Endothelial cell of hepatic sinusoid (primary cell): ENCODE measurements around the gene SLC25A1.

Source experiments
- in situ Hi-C: cut with HindIII; loops from 2 replicates; pipeline ENCODE4 v1.10.0; 2017; ENCODE audit warnings: low sequenced_read_pairs

SLC25A1 gene

DNA sequence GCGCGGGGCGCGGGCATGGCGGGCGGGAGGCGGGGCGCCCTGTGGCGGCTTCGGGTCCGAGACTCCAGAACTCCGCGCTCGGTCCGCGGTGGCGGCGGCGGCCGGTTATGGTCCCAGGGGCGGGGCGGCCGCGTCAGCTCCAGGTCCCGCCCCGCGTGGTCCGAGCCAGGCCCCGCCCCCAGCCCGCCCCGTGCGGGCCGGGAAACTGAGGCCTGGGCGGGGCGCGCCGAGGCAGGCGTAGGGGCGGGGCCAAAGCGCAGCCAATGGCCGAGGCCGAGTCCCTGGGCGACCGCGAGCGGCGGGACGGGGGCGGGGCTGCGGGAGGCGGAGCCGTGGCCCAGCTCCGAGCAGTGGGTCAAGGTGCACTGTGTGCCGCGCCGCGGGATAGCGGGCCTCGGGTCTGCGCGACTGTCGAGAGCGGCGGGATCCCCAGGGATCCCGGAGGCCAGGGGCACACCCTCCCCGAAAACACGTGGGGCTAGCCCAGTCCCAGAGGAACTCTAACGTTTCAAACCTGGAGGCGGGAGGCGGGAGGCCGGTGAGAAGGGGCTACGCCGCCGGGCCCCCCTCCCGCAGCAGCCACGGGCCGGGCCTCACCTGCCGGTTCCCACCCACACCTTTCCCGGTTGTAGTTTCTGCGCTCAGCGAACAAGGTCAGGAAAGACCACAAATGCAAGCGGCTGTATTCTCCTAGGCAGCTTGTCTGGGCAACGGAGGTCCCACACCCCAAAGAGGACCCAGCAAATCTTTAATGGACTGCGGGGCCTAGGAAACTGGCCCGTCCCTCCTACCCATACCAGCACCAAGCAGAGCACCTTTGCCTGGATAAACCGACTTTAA is at the start of gene SLC25A1:
SLC25A1 (minus strand) TSS at position 80 of the 840 bp plus-strand sequence; CDS start at position 17, 63 bp downstream.
- in situ Hi-C loops, result no loop called here

DNA sequence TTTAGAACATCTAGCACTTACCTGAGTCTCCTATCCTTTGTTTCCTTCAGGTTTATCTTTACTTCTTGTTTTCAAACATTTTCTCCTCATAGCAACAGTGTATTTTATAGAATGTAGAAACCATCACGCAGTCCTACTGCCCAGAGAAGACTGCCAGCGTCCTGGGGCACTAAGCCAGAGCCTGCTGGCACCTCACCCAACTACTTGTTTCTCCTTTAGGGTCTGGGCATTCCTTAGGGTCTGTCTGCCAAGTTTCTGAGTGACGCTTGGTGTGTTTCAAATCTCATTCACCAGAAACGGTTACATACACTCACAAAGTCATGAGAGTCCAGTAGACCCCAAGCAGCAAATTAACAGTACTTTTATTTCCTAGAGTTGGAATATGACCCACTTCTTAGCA is 49.6 kb upstream of the SLC25A1 start:
- in situ Hi-C loops, result no loop called here

DNA sequence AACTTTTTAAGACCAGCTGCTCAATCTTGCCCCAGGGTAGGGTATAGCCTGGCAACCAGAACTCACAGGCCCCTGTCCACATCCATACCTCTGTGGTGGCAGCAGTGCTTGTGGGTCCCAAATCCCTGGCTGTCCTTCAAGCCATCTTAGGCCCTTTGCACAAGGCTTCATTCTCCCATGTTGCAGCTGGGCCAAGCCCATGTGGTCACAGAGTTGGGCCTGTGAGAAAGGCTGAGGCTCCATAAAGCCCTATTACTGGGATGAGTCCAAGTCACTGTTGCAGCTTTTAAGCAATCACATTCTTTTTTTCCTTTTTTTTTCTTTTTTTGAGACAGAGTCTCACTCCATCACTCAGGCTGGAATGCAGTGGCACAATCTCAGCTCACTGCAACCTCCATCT is 47.9 kb upstream of the SLC25A1 start:
- in situ Hi-C loops, result no loop called here

DNA sequence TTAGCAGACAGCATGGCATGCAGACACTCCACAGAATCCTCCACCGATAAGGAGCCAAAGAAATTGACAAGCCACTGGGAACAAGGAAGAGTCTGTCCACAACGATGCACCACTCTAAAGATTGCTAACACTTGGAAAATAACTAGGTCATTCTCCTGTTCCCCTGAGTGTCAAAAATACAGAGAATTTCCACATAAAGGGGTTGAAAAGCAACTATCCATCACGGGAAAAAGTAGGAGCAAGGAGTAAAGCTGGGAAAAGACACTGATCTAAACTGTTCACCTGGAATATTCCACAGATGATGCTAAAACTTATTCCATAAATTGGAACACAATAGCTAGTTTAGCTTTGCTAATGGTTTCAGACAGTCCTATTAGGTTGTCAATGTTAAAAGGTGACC is 47.0 kb upstream of the SLC25A1 start:
- in situ Hi-C loops, result no loop called here

DNA sequence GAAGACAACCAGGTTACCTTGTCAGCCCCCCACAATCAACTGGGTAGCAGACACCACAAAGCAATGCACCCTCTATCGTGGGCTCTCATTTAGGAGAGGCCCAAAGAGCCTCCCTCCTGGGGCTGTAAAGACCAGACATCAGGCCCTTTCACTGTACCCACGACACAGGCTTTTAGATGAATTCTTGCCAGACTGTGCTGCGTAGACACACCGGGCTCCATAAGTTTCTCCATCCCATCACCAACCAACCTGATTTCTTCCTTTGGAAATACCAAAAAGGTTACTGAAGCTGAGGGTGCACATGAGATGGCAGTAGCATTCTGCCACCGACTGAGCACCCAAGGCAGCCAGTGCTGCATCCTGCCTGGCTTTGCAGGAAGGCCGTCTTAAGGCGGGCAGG is 46.4 kb upstream of the SLC25A1 start:
- in situ Hi-C loops, result no loop called here

DNA sequence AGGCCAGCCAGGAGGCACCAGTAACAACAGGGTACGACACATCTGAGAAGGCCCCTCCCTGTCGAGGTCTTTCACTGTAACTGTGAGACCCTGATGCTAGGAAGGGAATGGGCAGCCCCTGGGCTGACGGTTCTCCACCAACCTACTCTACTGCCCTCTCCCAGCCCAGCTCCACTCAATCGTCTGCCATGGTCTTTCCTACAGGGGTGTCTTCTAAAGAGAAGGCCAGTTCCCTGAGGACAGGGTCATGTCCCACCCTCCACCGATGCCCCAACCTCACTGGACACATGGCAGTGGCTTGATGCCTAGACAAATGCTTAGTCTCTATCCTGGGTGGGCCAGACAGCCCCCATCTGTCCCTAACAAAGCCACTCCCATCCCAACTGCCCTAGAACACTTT is 46.0 kb upstream of the SLC25A1 start:
- in situ Hi-C loops, result no loop called here

DNA sequence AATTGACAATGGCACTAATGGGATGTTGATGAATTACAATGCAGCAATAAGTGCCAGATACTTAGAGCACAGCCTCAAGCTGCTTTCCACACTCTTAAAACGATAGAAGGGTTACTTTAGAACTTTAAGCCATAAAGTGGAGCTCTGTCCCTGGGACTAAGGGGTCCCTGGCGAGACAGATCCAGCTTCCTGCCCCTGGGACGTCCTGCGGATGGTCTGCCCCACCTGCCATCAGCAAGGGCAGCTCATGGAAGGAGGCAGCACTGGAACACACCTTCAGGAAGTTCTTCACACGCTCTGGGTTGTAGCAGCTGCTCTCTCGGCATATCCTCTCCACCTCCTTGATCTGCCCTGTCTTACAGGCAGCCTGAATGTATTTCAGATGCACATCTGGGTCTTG is 45.1 kb upstream of the SLC25A1 start:
- in situ Hi-C loops, result no loop called here

DNA sequence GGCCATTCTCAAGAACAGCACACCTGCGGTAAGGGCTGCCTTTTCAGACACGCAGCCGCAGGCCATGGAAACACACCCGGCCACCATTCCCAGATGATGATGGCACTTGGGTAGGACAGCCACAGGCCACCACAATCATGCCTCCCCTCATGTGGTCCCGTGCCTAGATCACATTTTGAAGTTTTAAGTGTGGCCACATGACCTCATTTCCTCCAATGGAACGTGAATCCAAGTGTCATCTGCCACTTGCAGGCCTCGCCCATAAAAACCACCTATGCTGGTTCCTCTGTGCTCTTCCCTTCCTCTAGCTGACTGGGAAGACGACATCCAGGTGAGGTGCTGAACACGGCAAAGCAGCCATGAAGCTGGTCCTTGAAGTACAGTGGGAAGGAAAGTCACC is 44.6 kb upstream of the SLC25A1 start:
- in situ Hi-C loops, result no loop called here

DNA sequence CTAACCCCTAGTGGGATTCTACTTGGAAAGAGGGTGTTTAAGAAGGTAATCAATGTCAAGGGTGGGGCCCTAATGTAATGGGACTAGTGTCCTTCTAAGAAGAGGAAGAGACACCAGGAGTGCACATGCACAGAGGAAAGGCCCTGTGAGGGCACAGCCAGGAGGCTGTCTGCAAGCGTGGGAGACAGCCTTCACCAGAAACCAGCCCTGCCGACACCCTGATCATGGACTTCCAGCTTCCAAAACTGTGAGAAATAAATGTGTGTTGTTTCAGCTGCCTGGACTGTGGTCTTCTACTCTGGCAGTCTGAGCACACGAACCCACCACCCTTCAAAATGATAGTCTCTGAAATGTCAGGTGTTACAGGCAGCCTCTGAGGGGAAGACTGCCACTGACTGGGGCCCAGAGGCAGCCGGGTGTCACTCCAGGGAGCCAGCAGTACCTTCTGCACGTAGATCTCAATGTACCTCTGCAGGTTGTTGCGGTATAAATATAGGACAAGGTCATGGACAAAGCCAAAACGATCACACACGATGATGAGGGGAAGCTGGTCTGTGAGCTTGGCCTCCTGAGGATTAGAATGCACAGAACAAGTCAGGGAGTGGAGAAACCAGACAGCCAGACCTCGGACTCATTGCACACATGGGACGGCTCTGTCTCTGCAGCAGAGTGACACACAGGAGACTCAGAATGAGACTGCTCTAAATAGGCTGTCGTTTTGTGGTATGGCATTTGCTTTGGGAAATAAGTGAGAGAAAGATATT is 43.9 kb upstream of the SLC25A1 start:
- in situ Hi-C loops, result no loop called here

DNA sequence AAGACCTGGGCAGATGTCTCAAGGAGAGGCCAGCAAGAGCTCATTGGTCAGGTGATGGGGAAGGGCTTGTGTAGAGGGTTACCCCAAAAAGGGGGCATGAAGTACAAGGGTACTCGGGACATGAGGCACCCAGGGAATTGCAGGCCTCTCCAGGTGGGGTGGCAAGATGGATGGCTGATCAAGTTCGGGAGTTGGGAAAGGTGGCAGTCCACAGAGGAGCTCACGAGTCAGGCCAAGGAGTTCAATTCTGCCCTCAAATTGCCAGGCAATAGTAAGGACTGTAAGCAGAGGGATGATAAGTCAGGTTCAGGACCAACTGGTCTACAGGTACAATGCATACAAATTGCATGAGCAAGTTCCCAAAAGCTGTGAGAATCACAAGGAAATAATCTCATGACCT is 42.3 kb upstream of the SLC25A1 start:
- in situ Hi-C loops, result no loop called here

DNA sequence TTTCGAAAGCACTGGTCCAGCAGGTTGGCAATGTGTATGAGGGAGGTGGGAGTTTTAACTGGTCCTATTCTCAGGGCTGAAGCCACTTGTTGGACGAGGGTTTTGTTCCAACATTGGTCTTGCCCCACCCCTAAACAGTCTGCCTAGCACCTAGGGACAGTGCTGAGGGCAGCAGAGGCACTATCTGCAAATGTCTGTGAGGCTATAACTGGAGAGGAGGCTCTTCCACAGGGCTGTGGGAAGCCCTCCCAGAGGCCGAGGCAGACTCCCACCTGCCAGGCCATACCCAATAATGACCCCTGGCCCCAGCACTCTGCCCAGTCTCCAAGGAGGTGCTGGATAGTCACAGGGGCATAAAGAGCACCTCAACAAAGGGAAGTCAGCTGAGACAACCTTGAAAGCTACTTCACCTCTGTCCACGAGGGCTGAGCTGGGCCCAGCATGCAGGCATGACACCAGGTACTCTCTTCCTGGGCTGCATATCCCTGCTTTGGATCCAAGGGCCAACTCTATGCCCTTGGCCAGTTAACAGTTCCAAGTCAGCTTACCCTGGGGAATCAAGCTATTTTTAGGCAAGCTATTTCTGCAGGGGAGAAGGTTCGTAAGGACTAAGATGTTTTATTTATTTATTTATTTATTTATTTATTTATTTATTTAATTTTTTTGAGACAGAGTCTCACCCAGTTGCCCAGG is 40.2 kb upstream of the SLC25A1 start:
- in situ Hi-C loops, result loop anchor here (5.0 kb wide), 1 partner anchor 179 kb away; no protein-coding TSS in a partner anchor

DNA sequence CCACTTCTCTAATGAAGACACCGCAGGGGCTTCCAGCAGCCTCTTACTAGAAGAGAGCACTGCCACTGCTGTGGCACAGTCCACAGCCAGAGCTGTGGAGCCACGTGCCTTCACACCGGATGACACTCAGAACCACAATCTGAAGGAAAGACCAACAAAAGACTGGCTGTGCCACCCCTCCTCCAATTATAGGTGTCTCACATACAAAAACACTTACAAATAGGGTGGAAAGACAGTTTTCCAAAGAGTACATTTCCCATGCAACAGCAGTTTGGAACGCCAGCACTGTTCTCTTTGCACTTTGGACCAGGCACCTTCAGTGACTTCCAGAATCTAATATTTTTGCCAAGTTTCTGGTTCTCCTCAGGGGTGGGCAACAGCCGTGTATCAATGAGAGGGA is 38.0 kb upstream of the SLC25A1 start:
- in situ Hi-C loops, result loop anchor here (5.0 kb wide), 1 partner anchor 181 kb away; no protein-coding TSS in a partner anchor

DNA sequence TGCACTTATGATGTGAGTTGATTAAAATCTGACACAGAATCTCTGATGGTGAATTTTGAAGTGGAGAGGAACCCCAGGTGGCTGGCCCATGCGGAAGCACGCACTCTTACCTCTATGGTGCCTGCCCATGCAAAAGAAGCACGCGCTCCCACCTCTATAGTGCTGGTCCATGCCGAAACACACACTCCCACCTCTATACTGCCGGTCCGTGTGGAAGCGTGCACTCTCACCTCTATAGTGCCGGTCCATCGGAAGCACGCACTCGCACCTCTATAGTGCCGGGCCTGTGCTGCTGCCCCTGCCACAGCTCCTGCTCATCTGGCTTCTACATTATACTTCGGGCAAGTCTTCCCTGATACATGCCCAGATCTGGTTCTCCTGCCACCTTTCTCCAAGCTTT is 36.8 kb upstream of the SLC25A1 start:
- in situ Hi-C loops, result loop anchor here (5.0 kb wide), 1 partner anchor 182 kb away; no protein-coding TSS in a partner anchor

DNA sequence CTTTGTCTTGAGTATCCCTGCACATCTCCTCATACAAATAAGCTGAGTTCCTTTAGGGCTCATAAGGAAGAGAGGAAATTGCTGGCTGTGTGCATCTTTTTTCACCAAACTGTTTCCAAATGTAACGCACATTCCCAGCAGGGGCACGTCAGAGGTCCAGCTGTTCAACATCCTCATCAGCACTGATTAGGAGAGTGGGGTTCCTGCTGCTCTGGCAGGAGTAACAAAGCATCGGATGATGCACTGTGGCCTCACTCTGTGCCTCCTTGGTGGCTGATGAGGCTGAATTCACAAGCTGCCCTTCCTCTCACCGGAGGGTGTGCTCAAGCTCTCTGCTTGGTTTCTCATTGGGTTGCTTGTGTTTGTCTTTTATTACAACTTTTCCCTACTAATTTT is 35.5 kb upstream of the SLC25A1 start:
- in situ Hi-C loops, result no loop called here

DNA sequence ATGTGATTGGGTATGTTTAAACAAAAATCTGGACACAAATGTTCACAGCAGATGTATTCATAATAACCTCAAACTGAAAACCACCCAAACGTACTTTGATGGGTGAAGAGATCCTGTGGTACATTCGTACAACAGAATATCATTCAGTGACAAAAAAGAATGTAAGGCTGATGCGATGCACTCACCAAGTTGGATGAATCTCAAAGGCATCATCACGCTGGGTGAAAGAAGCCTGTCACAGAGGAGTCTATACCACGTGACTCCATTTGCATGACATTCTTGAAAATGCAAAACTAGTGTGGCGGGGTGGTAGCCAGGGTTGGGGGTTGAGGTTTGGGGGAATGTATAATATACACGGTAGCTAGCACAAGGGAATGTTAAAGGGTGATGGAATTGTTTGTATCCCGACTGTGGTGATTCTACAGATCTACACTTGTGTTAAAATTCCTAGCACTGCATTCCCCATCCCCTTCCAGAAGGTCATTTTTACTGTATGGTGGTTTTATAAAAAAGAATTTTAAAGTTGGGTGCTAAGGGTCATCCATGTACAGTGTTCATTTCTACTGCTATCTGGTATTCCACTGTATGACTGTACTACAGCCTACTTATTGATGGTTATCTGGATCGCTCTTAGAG is 35.0 kb upstream of the SLC25A1 start:
- in situ Hi-C loops, result no loop called here

DNA sequence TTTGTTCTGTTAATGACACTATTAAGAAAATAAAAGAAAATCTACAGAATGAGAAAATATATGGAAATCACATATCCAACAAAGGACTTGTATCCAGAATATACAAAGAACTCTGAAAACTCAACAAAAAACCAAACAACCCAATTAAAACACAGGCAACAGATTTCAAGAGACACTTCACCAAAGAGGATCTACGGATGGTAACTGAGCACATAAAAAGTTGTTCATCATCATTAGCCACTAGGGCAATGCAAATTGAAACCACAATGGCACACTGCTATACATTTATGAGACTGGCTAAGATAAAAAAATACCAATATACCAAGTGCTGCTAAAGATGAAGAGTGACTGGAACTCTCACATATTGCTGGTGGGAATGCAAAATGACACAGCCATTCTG is 34.5 kb upstream of the SLC25A1 start:
- in situ Hi-C loops, result no loop called here

DNA sequence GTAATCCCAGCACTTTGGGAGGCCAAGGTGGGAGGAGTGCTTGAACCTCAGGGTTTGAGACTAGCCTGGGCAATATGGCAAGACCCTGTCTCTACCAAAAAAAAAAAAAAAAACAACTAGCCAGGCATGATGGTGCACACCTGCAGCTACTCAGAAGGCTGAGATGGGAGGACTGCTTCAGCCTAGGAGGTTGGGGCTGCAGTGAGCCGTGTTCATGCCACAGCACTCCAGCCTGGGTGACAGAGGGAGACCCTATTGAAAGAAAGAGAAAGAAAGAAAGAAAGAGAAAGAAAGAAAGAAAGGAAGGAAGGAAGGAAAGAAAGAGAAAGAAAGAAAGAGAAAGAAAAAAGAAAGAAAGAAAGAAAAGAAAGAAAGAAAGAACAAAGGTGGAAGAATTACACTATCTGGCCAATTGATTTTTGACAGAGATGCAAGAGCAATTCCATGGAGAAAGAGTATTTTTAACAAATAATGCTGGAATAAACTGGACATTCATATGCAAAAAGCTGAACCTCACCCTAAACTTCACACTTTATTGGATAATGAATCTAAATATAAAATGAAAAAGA is 33.9 kb upstream of the SLC25A1 start:
- in situ Hi-C loops, result no loop called here

DNA sequence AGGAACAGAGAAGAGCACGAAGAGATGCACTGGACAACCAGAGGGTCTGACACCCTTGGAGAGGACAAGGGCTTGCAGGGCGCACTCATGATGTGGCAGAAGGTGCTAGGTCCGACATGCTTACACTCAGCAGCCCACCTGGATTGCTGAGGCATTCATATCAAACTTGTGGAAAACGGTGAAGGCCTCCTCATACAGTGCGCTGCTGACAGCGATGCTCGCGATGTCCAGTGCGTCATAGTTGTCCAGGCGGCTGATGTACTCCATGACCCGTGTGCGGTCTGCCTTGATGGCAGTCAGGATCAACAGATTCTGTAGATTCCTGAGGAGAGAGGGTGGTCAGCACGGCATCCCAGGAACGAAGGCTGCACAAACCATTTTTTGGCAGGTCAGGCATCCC is 31.7 kb upstream of the SLC25A1 start:
- in situ Hi-C loops, result no loop called here

DNA sequence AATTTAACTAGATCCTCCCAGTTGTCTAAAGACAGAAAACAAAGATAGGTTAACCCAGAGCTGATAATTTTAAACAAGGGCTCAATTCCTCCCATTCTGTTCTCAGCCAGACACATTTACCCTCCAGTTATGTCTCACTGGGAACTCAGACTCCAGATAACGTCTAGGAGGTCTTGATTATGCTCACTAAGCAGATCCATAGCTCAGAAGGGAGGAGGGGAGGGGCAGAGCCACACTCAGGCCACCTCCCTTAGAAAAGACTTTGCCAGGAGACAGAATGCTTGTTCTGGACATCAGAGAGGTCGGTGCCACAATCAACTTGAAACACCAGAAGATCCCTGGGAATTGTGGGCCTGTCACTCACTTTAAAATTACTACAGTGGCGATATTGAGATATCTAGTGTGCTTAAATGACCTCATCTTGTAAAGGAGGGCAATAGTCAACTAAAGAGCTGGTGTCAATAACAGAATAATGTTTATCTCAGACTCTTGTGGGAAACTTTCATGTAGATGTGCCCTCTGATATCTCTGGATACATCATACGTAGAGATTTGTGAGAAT is 29.8 kb upstream of the SLC25A1 start:
- in situ Hi-C loops, result no loop called here

DNA sequence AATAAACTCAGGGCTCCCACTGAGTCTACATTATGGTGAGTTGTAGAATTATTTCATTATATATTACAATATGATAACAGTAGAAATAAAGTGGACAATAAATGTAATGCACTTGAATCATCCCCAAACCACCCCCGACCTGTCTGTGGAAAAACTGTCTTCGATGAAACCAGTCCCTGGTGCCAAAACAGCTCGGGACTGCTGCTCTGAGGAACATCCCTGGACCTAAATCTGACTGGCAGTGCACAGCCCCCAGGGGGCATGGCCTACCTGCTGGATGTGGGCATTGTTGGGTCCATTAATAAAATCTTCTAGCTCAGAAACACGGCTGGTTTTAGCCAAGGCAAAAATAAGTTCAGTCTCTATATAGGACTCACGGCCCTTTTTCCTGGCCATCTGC is 29.3 kb upstream of the SLC25A1 start:
- in situ Hi-C loops, result no loop called here
